Natural killer cell (primary cell): ENCODE results near the gene UBE3B. TPM values are rescaled to one million over a fixed set of nuclear protein-coding genes. Genes with fewer than 3 reads are reported as not detected.

Experiments used
- ATAC-seq, 3 donors: fragments of 150-1000 bp in 2 of 3; fragments of 200-7000 bp in 1 of 3; cut with Tn5 transposase; 1 replicate in 1 of 3; 2 replicates in 2 of 3; pipeline ENCODE4 v1.10.0; 2021; ENCODE audit warnings: mild to moderate bottlenecking in 2 of 3, moderate library complexity in 2 of 3
- DNase-seq, 2 donors: peaks; one replicate each; pipeline versions ENCODE4 v3.0.0 to v3.0.0-alpha.2; 2013 to 2021; ENCODE audit warnings: mixed read lengths in 1 of 2
- H3K27ac ChIP-seq: one replicate; pipeline ENCODE4 v1.5.1; 2013; ENCODE audit warnings: mild to moderate bottlenecking, low read length
- H3K27me3 ChIP-seq: one replicate; pipeline ENCODE4 v1.6.1; 2013; ENCODE audit warnings: low read length; ENCODE audit not compliant: control insufficient read depth, insufficient read depth
- H3K36me3 ChIP-seq: one replicate; pipeline ENCODE4 v1.6.1; 2013; ENCODE audit warnings: low read length; ENCODE audit not compliant: control insufficient read depth, insufficient read depth
- H3K4me1 ChIP-seq: one replicate; pipeline ENCODE4 v1.6.1; 2013; ENCODE audit warnings: low read length; ENCODE audit not compliant: control insufficient read depth, insufficient read depth
- H3K4me3 ChIP-seq: one replicate; pipeline ENCODE4 v1.5.1; 2013; ENCODE audit warnings: low read length
- H3K9me3 ChIP-seq: one replicate; pipeline ENCODE4 v1.6.1; 2013; ENCODE audit warnings: low read length; ENCODE audit not compliant: control insufficient read depth, insufficient read depth
- H3K27ac Mint-ChIP-seq, 2 donors: one replicate each; pipeline ENCODE4 v1.8.0; 2022; ENCODE audit warnings: mild to moderate bottlenecking in 2 of 2, mixed read lengths in 2 of 2, moderate library complexity in 1 of 2
- H3K27me3 Mint-ChIP-seq, 2 donors: one replicate each; pipeline ENCODE4 v1.8.0; 2022; ENCODE audit warnings: low read depth in 2 of 2, mixed read lengths in 2 of 2
- H3K36me3 Mint-ChIP-seq: one replicate; pipeline ENCODE4 v1.8.0; 2022; ENCODE audit warnings: mixed read lengths
- H3K4me1 Mint-ChIP-seq, 2 donors: one replicate each; pipeline ENCODE4 v1.8.0; 2022; ENCODE audit warnings: mixed read lengths in 2 of 2
- H3K4me3 Mint-ChIP-seq: one replicate; pipeline ENCODE4 v1.8.0; 2022; ENCODE audit warnings: mild to moderate bottlenecking, moderate library complexity, mixed read lengths
- H3K9me3 Mint-ChIP-seq, 2 donors: one replicate each; pipeline ENCODE4 v1.8.0; 2022; ENCODE audit warnings: mixed read lengths in 2 of 2
- WGBS: methylation state at CpG from one replicate; pipeline ENCODE4 v1.1.7; 2013; ENCODE audit warnings: missing lambda C conversion rate; ENCODE audit not compliant: insufficient coverage; 5-methylcytosine and 5-hydroxymethylcytosine counted together
- intact Hi-C: fragments of 100-400 bp; cut with micrococcal nuclease; formaldehyde crosslinking; loops from one replicate; pipeline ENCODE4 v1.14.2; 2022
- total RNA-seq, 4 donors: library from RNA; stranded (reverse); fragments of 120-200 nt in 1 of 4; gene quantifications; one replicate each; pipeline versions ENCODE4 v1.2.3 to v1.2.4, GENCODE V29; 2013 to 2022
- TF ChIP-seq, protein P1 (sequence below): fragments of 200-600 bp; IDR thresholded peaks from one replicate; pipeline ENCODE4 v1.8.0; 2022; ENCODE audit warnings: antibody characterized with exemption

UBE3B gene
- total RNA-seq, 3 donors from 2014 or later (not counting 1 experiment from before 2014, with no cell fraction given), result 32.2 to 46.7 (median 39.5) TPM

DNA sequence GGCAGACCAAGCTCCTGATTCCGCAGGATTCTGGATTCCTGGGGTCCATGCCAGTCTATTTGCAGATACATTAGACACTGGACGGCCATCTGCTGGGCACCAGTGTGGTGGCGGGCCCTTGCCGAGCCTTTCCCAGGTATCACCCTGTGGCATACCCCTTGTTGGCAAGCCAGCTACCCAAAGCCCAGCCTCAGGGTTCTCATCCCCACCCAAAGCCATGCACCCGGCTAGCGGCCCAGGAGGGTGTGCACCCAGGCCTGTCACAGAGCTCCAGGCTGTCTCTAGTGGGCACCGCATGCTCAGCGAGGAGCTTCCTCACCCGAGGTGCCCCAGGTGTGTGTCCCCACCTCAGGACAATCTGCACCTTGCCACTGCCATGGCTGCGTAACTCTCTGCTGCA, 82.2 kb downstream of the UBE3B start:
- H3K9me3 Mint-ChIP-seq, result no peaks in the 10 kb centered on the region
- no peak overlapping the region for H3K4me3 Mint-ChIP-seq
- no peaks in the 10 kb centered on the region for H3K4me1 Mint-ChIP-seq
- Histone ChIP-seq H3K27ac (no peak overlapping the region), H3K4me3 (no peak overlapping the region), H3K9me3 (no peaks in the 10 kb centered on the region), H3K4me1 (no peaks in the 10 kb centered on the region), H3K27me3 (no peaks in the 10 kb centered on the region), H3K36me3 (no peaks in the 10 kb centered on the region)
- WGBS, result 94% methylated on average over 10 of the region's 10 CpGs
- ATAC-seq (no peak), DNase-seq (no peak)
- no peaks in the 10 kb centered on the region for H3K27me3 Mint-ChIP-seq
- no peaks in the 10 kb centered on the region for H3K36me3 Mint-ChIP-seq
- TF ChIP-seq, protein P1, sequence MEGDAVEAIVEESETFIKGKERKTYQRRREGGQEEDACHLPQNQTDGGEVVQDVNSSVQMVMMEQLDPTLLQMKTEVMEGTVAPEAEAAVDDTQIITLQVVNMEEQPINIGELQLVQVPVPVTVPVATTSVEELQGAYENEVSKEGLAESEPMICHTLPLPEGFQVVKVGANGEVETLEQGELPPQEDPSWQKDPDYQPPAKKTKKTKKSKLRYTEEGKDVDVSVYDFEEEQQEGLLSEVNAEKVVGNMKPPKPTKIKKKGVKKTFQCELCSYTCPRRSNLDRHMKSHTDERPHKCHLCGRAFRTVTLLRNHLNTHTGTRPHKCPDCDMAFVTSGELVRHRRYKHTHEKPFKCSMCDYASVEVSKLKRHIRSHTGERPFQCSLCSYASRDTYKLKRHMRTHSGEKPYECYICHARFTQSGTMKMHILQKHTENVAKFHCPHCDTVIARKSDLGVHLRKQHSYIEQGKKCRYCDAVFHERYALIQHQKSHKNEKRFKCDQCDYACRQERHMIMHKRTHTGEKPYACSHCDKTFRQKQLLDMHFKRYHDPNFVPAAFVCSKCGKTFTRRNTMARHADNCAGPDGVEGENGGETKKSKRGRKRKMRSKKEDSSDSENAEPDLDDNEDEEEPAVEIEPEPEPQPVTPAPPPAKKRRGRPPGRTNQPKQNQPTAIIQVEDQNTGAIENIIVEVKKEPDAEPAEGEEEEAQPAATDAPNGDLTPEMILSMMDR, result no peak
- no peak overlapping the region for H3K27ac Mint-ChIP-seq
- intact Hi-C loops, result no loop called here

DNA sequence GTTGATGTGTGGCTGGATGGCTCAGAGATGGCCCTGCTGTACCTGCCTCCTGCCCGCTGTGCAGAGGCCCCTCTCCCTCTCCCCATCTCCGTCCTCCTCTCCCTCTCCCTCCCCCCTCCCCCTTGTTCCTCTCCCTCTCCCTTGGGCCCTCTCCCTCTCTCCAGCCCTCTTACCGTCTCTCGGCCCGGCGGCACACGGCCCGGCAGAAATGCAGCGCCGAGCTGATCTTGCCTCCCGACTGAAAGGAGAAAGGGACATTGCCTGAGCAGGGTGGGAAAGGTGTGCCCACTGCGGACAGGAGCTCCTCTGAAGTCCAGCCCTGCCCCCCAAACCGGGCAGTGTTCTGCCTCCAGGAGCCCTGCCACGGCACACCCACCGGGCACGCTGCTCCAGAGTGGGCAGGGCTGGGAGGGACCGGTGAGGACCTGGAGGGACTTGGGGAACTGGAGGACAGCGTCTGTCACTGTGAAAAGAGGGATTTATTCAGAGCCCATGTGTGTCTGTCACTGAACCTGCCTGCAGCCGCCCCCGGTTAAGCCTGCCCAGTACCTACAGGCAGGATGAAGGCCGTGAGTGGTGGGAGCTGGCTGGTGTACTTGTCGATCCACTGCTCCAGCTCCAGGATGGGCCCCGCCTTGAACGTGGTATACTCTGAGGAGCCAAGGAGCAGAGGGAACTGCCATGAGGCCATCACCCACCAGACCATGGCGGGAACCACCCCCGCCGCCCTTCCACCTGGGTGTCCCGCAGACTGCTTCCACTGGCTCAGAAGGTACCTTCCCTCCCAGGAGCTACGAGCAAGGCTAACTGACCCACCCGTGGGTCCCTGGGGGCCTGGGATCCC, 83.7 kb downstream of the UBE3B start:
- DNase-seq (no peak), ATAC-seq (no peak)
- no peaks in the 10 kb centered on the region for H3K9me3 Mint-ChIP-seq
- no peak overlapping the region for H3K4me3 Mint-ChIP-seq
- WGBS, result 92% methylated on average over 30 of the region's 30 CpGs
- Histone ChIP-seq H3K36me3 (peaks cover 2% of the 10 kb centered on the region), H3K9me3 (no peaks in the 10 kb centered on the region), H3K4me3 (no peak overlapping the region), H3K27ac (no peak overlapping the region), H3K27me3 (no peaks in the 10 kb centered on the region), H3K4me1 (no peaks in the 10 kb centered on the region)
- H3K36me3 Mint-ChIP-seq, result no peaks in the 10 kb centered on the region
- no peaks in the 10 kb centered on the region for H3K4me1 Mint-ChIP-seq
- H3K27me3 Mint-ChIP-seq, result no peaks in the 10 kb centered on the region
- intact Hi-C loops, result no loop called here
- H3K27ac Mint-ChIP-seq, result no peak overlapping the region
- TF ChIP-seq, protein P1, result no peak

- H3K4me3 ChIP-seq, result no peak overlapping the region
- peaks cover 4% of the 10 kb centered on the region for H3K36me3 ChIP-seq
Observed at GRCh38 chr12:109561711-109562030, 84.2 kb downstream of the UBE3B start.

More at GRCh38 chr12:109561711-109562030, 84.2 kb downstream of the UBE3B start:
- Histone ChIP-seq H3K9me3 (no peaks in the 10 kb centered on the region), H3K4me1 (no peaks in the 10 kb centered on the region), H3K27me3 (no peaks in the 10 kb centered on the region), H3K27ac (no peak overlapping the region)
- TF ChIP-seq, protein P1, result no peak
- H3K36me3 Mint-ChIP-seq, result no peaks in the 10 kb centered on the region
- no peak for ATAC-seq
- no peaks in the 10 kb centered on the region for H3K9me3 Mint-ChIP-seq
- intact Hi-C loops, result no loop called here
- H3K27ac Mint-ChIP-seq, result no peak overlapping the region
- no peak overlapping the region for H3K4me3 Mint-ChIP-seq
- 98% methylated on average over 10 of the region's 10 CpGs for WGBS
- DNase-seq, result no peak
- H3K4me1 Mint-ChIP-seq, result no peaks in the 10 kb centered on the region
- H3K27me3 Mint-ChIP-seq, result no peaks in the 10 kb centered on the region
